Measurements from ENCODE around the gene SIPA1L3. TPM values are rescaled to one million over a fixed set of nuclear protein-coding genes. Genes with fewer than 3 reads are reported as not detected.
A peak's percentile ranks its signal among the peaks of the same experiment; 100 is the strongest.

The SIPA1L3 gene
- total RNA-seq, 1 experiment from 2014 or later: 66.3 TPM

- ATAC-seq: no peak
- H3K4me1 ChIP-seq (ENCODE audit: control insufficient read depth, insufficient read depth, low read length): 0 out of 2 replicates have a peak, but pooled peaks cover 2% of the 10 kb centered on the region
- H3K36me3 ChIP-seq (ENCODE audit: control insufficient read depth, insufficient read depth, low read length): no peaks in the 10 kb centered on the region
- DNase-seq (ENCODE audit: low read depth, low spot score): no peak
- TF ChIP-seq SIN3A (IDR thresholded peaks at IDR 0.05; ENCODE audit: borderline replicate concordance, insufficient read depth, low read depth, low read length) (no peak), CTCF (IDR thresholded peaks at IDR 0.05) (no peak), POLR2AphosphoS5 (IDR thresholded peaks at IDR 0.05; ENCODE audit: low read depth, low read length) (no peak), TCF7L2 (IDR thresholded peaks at IDR 0.05; ENCODE audit: low read depth, low read length) (no peak), REST (IDR thresholded peaks at IDR 0.05; ENCODE audit: insufficient read depth in 1 of 2, low read depth in 2 of 2, low read length in 1 of 2) (no peak)
- H3K27ac ChIP-seq (ENCODE audit: low read length): no peak overlapping the region
- ChIA-PET CTCF (no interaction called here), POLR2A (interaction anchor here (0.6 kb wide), 1 partner anchor 98 kb away, joined by 13 read pairs; no protein-coding TSS in a partner anchor)
- H3K4me3 ChIP-seq (ENCODE audit: low read depth in 2 of 2, low read length in 2 of 2): no peak overlapping the region
- intact Hi-C loops (cut with micrococcal nuclease; ENCODE audit: unreplicated experiment) (loop anchor here (10.0 kb wide), 1 partner anchor 81 kb away; the partner anchor contains the start of genes SIPA1L3 and WDR87), in situ Hi-C loops (cut with HindIII; ENCODE audit: low pct_unique_long_range_greater_than_20kb, low sequenced_read_pairs) (no loop called here)
- no peaks in the 10 kb centered on the region for H3K9me3 ChIP-seq (ENCODE audit: control insufficient read depth, insufficient read depth, low read depth, low read length)
- no peaks in the 10 kb centered on the region for H3K27me3 ChIP-seq (ENCODE audit: control insufficient read depth, insufficient read depth, low read length)
- BruUV-seq (replicated peaks): no TSS peak
Observed at GRCh38 chr19:37986048-37986750, 79.2 kb downstream of the SIPA1L3 start.

GRCh38 chr19:37987356-37988332 lies 80.6 kb downstream of the SIPA1L3 start:
- ChIA-PET POLR2A (no interaction called here), CTCF (no interaction called here)
- intact Hi-C loops (cut with micrococcal nuclease; ENCODE audit: unreplicated experiment): loop anchor here (10.0 kb wide), 1 partner anchor 83 kb away; the partner anchor contains the start of genes SIPA1L3 and WDR87
- no peaks in the 10 kb centered on the region for H3K27me3 ChIP-seq (ENCODE audit: control insufficient read depth, insufficient read depth, low read length)
- in situ Hi-C loops (cut with HindIII; ENCODE audit: low pct_unique_long_range_greater_than_20kb, low sequenced_read_pairs): no loop called here
- H3K4me1 ChIP-seq (ENCODE audit: control insufficient read depth, insufficient read depth, low read length): 0 out of 2 replicates have a peak, but pooled peaks cover 2% of the 10 kb centered on the region
- H3K4me3 ChIP-seq (ENCODE audit: low read depth in 2 of 2, low read length in 2 of 2): no peak overlapping the region
- no peak; the same call in 1 of the 2 replicates for TF ChIP-seq CTCF (IDR thresholded peaks at IDR 0.05)
- TF ChIP-seq SIN3A (IDR thresholded peaks at IDR 0.05; ENCODE audit: borderline replicate concordance, insufficient read depth, low read depth, low read length): no peak
- TF ChIP-seq REST (IDR thresholded peaks at IDR 0.05; ENCODE audit: insufficient read depth in 1 of 2, low read depth in 2 of 2, low read length in 1 of 2): no peak
- TF ChIP-seq POLR2AphosphoS5 (IDR thresholded peaks at IDR 0.05; ENCODE audit: low read depth, low read length): no peak
- TF ChIP-seq TCF7L2 (IDR thresholded peaks at IDR 0.05; ENCODE audit: low read depth, low read length): no peak
- no peak overlapping the region for H3K27ac ChIP-seq (ENCODE audit: low read length)
- H3K36me3 ChIP-seq (ENCODE audit: control insufficient read depth, insufficient read depth, low read length): no peaks in the 10 kb centered on the region
- DNase-seq (ENCODE audit: low read depth, low spot score): no peak
- peak; percentile 61; the same call in 1 of the 2 replicates for ATAC-seq
- BruUV-seq (replicated peaks): no TSS peak
- H3K9me3 ChIP-seq (ENCODE audit: control insufficient read depth, insufficient read depth, low read depth, low read length): no peaks in the 10 kb centered on the region

Data from Panc1 (cell line).